Type B pancreatic cell (in vitro differentiated cells): ENCODE data around the gene MED15. TPM values are rescaled to one million over a fixed set of nuclear protein-coding genes. Genes with fewer than 3 reads are reported as not detected.

Experiments used
- DNase-seq: peaks from one replicate; pipeline ENCODE4 v3.0.0; 2021; ENCODE audit warnings: mixed read lengths; ENCODE audit not compliant: unreplicated experiment; ENCODE audit errors: extremely low spot score
- H3K27ac Mint-ChIP-seq: 2 replicates; pipeline ENCODE4 v1.8.0; 2021; ENCODE audit warnings: mild to moderate bottlenecking, mixed read lengths
- H3K27me3 Mint-ChIP-seq: 2 replicates; pipeline ENCODE4 v1.8.0; 2021; ENCODE audit warnings: mixed read lengths
- H3K36me3 Mint-ChIP-seq: 2 replicates; pipeline ENCODE4 v1.8.0; 2021; ENCODE audit warnings: mixed read lengths
- H3K4me1 Mint-ChIP-seq: one replicate; pipeline ENCODE4 v1.8.0; 2021; ENCODE audit warnings: mixed read lengths; ENCODE audit not compliant: unreplicated experiment
- H3K4me3 Mint-ChIP-seq: 2 replicates; pipeline ENCODE4 v1.8.0; 2021; ENCODE audit warnings: mild to moderate bottlenecking, mixed read lengths
- H3K9me3 Mint-ChIP-seq: 2 replicates; pipeline ENCODE4 v1.8.0; 2021; ENCODE audit warnings: mixed read lengths
- CTCF ChIP-seq: fragments of 200-600 bp; sonication (generic); conservative IDR thresholded peaks from 2 replicates; pipeline ENCODE4 v1.5.0; 2021; ENCODE audit warnings: antibody characterized with exemption, mild to moderate bottlenecking
- total RNA-seq: library from RNA; stranded (reverse); gene quantifications from 2 replicates; pipeline ENCODE4 v1.2.1, GENCODE V29; 2021; ENCODE audit warnings: low replicate concordance

Gene MED15
- total RNA-seq, 1 donor from 2014 or later = 90.8 TPM

DNA sequence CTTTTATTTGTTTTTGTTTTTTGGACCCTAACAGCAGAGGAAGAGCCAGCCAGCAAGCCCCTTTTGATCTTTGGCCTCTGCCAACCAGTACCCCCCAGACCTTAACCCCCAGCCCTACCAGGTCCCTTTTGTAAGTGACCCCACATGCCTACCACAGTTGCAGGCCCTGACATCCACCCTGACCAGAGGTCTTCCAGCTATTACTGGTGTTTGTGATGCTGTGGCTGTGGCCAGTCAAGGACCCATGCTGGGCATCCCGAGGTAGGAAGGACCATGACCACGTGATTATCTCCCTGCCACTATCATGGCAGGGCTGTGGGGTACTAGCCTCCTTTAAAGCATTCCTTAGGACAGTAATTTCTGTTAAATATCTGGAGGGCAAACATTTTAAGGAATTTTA is 9.0 kb downstream of the MED15 start:
- Mint-ChIP-seq H3K4me3 (no peak overlapping the region), H3K27ac (no peak overlapping the region), H3K9me3 (no peaks in the 10 kb centered on the region), H3K27me3 (no peaks in the 10 kb centered on the region), H3K36me3 (peaks cover 20% of the 10 kb centered on the region), H3K4me1 (peaks cover 34% of the 10 kb centered on the region)
- no peak for DNase-seq
- no peak for TF ChIP-seq CTCF

DNA sequence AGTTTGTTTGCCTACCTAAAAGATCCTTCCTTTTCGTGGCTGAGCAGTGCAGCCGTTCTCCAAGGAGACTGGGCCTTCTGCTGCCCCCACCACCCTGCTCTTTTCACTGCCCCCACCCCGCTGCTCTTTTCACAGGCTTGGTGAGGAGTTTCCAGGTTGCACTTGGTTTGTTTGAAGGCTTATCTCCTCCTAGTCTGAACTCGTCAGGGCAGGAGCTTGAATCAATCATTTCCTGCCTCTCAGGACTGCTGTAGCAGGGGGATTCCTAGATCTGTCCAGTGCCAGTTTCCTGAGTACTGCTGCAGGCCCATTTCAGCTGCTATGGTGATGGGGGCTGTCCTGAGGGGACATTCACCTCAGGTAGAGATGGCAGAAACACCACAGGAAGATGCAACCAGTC is 10.0 kb downstream of the MED15 start:
- H3K36me3 Mint-ChIP-seq = peaks cover 25% of the 10 kb centered on the region
- H3K27ac Mint-ChIP-seq = peak overlapping the region; percentile 83
- peak overlapping the region; percentile 20 for H3K4me3 Mint-ChIP-seq
- no peaks in the 10 kb centered on the region for H3K9me3 Mint-ChIP-seq
- H3K4me1 Mint-ChIP-seq = peaks cover 33% of the 10 kb centered on the region
- TF ChIP-seq CTCF = no peak
- no peaks in the 10 kb centered on the region for H3K27me3 Mint-ChIP-seq
- no peak for DNase-seq

GRCh38 chr22:20517841-20518592 is 10.6 kb downstream of the MED15 start:
- no peak for TF ChIP-seq CTCF
- Mint-ChIP-seq H3K27ac (peak overlapping the region; percentile 83), H3K27me3 (no peaks in the 10 kb centered on the region), H3K4me1 (peaks cover 37% of the 10 kb centered on the region), H3K36me3 (peaks cover 27% of the 10 kb centered on the region), H3K4me3 (no peak overlapping the region), H3K9me3 (no peaks in the 10 kb centered on the region)
- no peak for DNase-seq

- no peak for TF ChIP-seq CTCF
- Mint-ChIP-seq H3K36me3 (peaks cover 21% of the 10 kb centered on the region), H3K4me3 (no peak overlapping the region), H3K9me3 (no peaks in the 10 kb centered on the region), H3K27me3 (no peaks in the 10 kb centered on the region), H3K4me1 (peaks cover 43% of the 10 kb centered on the region), H3K27ac (no peak overlapping the region)
- DNase-seq = no peak
Observed at GRCh38 chr22:20519558-20519957, 12.1 kb downstream of the MED15 start.

DNA sequence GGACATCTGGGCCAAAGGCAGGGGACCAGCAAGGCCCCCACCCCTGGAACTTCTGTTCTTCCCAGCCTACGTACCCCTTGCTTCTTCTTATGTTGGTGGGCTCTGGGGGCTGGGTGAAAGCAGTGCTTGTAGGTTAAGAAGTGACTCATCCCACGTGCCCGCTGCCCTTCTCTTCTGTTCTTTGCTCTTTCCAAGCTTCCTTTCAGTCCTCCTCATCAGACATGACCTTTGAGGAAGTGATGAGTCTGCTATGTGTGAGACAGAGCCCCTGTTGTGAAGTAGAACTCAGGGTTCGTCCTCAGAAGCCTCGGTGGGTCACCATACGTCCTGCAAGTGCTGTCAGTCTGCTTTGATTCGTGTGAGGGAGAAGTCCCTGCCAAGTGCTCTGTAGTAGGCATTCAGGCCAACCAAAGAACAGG is 12.7 kb downstream of the MED15 start:
- no peak for TF ChIP-seq CTCF
- Mint-ChIP-seq H3K4me3 (no peak overlapping the region), H3K27ac (peak overlapping the region; percentile 7), H3K36me3 (peaks cover 19% of the 10 kb centered on the region), H3K4me1 (peaks cover 40% of the 10 kb centered on the region), H3K9me3 (no peaks in the 10 kb centered on the region), H3K27me3 (no peaks in the 10 kb centered on the region)
- no peak for DNase-seq
